NB4 (cell line): Measurements from ENCODE around the gene CDRT4.

Source experiments
- MYC ChIP-seq: IDR thresholded peaks from 2 replicates; pipeline ENCODE4 v1.6.1; 2011; ENCODE audit warnings: low read depth, low read length
- TF ChIP-seq, protein P1 (sequence below): IDR thresholded peaks from one replicate; pipeline ENCODE4 v1.5.1; 2012; ENCODE audit warnings: low read depth, low read length
- TF ChIP-seq, protein P2 (sequence below): IDR thresholded peaks from 2 replicates; pipeline ENCODE4 v1.6.1; 2011; ENCODE audit warnings: low read depth, low read length

DNA sequence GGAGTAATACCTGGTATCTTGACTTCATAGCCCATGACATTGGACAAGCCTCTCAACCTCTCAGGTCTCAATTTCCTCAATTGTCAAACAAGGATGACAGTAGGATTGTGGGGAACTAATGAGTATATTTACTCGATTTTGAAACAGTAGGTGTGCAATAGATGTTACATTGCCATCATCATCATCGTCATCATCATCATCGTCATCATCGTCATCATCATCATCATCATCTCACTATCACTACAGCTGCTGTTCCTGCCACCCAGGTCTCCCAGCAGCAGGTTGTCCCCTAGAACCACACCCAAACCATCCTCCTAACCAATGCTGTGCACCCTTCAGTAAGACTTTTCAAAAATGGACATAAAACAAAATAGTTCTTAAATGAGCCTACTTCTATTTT is 24.8 kb upstream of the CDRT4 start:
- TF ChIP-seq, protein P1, sequence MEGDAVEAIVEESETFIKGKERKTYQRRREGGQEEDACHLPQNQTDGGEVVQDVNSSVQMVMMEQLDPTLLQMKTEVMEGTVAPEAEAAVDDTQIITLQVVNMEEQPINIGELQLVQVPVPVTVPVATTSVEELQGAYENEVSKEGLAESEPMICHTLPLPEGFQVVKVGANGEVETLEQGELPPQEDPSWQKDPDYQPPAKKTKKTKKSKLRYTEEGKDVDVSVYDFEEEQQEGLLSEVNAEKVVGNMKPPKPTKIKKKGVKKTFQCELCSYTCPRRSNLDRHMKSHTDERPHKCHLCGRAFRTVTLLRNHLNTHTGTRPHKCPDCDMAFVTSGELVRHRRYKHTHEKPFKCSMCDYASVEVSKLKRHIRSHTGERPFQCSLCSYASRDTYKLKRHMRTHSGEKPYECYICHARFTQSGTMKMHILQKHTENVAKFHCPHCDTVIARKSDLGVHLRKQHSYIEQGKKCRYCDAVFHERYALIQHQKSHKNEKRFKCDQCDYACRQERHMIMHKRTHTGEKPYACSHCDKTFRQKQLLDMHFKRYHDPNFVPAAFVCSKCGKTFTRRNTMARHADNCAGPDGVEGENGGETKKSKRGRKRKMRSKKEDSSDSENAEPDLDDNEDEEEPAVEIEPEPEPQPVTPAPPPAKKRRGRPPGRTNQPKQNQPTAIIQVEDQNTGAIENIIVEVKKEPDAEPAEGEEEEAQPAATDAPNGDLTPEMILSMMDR, result no peak
- TF ChIP-seq, protein P2, sequence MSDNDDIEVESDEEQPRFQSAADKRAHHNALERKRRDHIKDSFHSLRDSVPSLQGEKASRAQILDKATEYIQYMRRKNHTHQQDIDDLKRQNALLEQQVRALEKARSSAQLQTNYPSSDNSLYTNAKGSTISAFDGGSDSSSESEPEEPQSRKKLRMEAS, result no peak
- TF ChIP-seq MYC, result no peak
